GM12892 (cell line): ENCODE data around the gene CLDN5.

ENCODE experiments used
- POLR2A ChIP-seq: IDR thresholded peaks from 2 replicates; pipeline ENCODE4 v1.6.1; 2011; ENCODE audit warnings: low read depth, low read length, control low read depth
- TAF1 ChIP-seq: IDR thresholded peaks from 2 replicates; pipeline ENCODE4 v1.6.1; 2011; ENCODE audit warnings: low read depth, mild to moderate bottlenecking, control low read depth, low read length, borderline replicate concordance

- TF ChIP-seq POLR2A (no peak), TAF1 (no peak)
These were observed 45.8 kb upstream of the CLDN5 start for GRCh38 chr22:19569976-19570375.
